Erythroblast (primary cell): ENCODE data around the gene ST6GAL1.

Experiments
- GATA1 ChIP-seq: IDR thresholded peaks from 2 replicates; pipeline ENCODE4 v1.6.1; 2011; ENCODE audit warnings: low read depth, mild to moderate bottlenecking, control low read depth, low read length, moderate library complexity
- POLR2A ChIP-seq: IDR thresholded peaks from 2 replicates; pipeline ENCODE4 v1.6.1; 2011; ENCODE audit warnings: mild to moderate bottlenecking, low read length

GRCh38 chr3:187074846-187075245, 144.5 kb downstream of the ST6GAL1 start:
- no peak for TF ChIP-seq POLR2A
- TF ChIP-seq GATA1 = no peak
